ENCODE results near the gene ZBTB47.

ZBTB47 gene

DNA sequence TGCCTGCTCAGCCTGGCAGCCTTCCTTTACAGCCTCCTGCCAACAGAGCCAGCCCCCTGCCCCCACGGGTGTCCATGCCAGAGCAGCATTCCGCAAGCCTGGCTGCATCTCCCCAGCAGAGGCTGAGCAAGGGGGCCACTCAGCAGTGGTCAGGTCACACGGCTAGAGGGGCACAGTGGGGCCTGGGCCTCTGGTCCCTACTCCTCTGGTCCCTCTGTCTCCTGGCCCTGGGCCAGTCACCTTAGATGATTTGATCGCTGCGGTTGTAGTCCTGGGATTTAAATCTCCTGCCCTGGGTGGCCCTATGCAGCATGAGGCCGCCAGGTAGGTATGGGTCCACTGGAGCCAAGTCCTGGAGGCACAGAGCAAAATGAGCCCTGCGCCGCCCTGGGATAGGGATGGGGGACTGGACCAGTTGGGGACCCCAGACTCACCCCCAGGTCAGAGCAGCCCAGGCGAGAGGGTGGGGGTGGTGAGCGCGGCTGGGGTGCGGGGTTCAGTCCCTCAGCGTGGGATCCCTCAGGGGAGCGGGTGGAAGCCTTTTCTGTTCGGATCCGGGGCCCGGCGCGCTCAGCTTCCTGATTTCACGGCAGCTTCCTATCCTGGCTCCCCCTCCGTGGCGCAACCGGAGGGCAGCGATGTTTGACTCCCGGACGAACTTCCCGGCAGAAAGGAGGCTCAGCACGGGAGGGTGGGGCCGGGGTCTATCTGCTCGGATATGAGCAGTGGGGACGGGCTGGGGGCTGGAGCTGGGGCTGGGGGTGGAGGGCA is at the start of gene ZBTB47:
Gene ZBTB47 (plus strand): TSS at position 138 of the 771 bp plus-strand sequence. CDS start 4,659 bp downstream, outside the sequence.
- no peak for DNase-seq

DNA sequence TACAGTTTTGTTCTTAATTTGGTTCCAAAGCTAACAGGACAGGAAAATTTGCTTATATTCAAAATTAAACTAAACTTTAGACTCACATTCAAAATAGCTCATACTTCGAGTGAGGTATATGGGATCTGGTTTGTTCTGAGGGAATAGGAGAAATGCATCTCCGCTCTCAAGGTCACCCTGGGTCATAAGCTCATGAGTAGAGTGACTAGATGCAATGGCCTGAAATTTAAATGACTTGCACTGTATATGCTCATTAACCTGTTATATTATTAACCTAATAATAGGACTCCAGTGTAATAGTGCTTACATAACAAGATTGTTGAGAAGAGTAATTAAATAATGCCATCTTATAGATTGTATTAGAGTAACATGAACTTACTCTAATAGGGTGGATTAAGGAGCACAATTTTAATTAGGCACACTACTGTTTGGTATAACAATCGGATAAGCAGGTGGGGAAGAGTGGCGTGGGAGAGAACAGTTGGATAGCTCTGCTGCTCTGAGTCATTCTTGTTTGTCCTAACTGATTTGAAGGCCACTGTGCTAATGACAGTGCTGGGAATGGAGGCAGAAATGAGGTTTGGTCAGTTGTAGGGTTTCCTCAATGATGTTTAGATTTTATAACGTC is 47.8 kb upstream of the ZBTB47 start:
- DNase-seq, result no peak

DNA sequence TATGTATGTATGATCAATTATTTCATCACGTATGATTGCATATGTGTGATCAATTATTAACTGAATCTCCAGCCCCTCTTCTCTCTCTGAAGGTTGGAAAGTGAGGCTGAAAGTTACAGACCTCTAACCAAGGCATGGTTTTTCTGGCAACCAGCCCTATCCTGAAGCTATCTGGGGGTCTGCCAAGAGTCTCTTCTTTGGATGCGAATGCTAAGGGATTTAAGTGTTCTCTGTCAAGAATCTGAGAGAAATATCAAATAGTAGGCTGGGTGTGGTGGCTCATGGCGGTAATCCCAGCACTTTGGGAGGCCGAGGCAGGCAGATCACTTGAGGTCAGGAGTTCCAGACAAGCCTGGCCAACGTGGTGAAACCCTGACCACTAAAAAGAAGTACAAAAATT is 44.9 kb upstream of the ZBTB47 start:
- no peak for DNase-seq

DNA sequence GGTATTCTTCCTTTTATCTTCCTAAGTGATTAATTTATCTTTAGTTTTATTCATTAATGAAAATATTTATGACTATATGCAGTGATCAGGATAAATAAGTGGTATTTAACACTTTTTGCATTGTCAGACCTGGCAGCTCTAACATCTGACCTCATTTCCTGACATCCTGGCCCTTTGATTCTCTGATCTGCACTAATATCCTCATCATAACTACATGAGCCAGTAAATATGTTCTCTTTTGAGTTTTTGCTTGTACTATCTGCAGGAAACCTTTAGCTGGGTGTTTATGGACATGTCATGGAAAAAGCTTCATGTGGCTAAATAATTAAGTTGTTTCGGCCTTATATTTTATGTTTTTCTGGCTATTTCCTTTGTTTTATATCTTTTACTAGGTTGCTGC is 42.5 kb upstream of the ZBTB47 start:
- DNase-seq, result no peak

DNA sequence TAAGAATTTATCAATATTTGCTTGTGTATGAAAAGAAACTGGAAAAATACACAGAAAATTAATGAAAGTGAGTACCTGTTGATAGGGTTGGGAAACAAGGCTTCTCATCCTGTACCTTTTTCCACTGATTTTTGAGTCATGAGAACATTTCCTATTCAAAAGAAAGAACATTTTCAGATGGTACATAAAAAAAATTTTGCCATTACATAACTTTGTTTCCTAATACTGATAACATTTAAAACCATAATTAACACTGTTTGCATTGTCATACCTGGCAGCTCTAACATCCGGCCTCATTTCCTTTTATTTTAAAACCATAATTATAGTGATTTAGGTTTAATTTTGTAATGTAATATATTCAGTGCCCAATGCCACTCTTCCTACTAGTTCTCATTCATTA is 41.3 kb upstream of the ZBTB47 start:
- DNase-seq, result no peak

DNA sequence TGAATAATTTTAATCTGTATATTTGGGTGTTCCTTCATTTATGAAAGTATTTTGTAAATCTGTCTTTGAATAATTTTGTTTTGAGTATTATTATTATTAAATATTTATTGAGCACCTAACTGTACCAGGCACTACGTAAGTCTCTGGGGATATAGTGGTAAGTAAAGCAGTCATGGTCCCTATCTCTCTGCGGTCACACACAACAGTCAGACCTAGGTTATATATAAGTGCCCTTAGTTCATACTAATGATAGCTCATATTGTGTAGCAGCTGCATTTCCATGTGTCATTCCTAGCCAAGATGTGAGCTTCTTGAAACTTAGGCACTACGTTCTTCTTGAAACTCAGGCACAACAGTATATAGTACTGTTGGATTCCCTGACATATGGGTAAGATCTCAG is 40.6 kb upstream of the ZBTB47 start:
- DNase-seq, result no peak

DNA sequence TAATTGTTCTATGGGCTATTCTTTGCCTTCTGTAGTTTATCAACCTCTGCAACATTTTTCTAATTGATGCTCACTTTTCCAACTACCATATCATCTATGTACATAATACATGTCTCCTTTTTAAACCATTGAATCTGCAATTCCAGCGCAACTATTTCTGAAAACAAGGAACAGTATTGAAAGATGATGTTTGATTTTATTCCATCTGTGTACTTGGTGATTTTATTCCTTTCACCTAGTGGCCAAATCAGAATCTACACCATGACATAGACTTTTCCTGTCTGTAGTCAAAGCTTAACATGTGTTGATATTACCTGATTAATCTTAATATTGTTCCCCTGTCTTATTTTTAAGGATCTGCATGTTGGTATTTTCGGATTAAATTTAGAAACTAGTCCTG is 40.0 kb upstream of the ZBTB47 start:
- no peak for DNase-seq

DNA sequence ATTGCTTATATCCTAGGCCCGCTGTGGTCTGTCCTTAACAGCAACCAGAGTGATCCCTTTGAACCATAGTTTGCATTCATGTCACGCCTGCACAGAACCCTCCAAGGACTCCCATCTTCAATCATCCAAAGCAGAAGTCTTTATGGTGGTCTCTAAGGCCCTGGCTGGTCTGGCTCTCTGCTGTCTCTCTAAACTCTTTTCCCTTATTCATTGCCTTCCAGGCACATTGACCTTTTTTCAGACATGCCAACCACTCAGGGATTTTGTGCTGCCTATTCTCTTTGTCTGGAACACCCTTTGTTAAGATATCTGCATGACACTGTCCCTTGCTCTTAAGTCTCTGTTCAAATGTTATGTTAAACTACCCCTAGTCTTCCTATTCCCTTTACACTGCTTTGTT is 21.9 kb upstream of the ZBTB47 start:
- DNase-seq, result no peak

DNA sequence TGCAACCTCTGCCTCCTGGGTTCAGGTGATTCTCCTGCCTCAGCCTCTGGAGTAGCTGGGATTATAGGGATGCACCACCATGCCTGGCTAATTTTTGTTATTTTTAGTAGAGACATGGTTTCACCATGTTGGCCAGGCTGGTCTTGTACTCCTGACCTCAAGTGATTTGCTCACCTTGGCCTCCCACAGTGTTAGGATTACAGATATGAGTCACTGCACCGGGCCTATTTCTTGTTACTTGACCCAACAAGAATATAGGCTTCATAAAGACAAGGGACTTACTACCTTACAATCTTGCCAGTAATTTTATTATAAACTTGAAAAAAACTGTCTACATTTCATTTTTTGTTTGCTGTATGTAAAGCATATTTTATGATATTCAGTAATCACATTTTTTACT is 21.4 kb upstream of the ZBTB47 start:
- DNase-seq, result no peak

DNA sequence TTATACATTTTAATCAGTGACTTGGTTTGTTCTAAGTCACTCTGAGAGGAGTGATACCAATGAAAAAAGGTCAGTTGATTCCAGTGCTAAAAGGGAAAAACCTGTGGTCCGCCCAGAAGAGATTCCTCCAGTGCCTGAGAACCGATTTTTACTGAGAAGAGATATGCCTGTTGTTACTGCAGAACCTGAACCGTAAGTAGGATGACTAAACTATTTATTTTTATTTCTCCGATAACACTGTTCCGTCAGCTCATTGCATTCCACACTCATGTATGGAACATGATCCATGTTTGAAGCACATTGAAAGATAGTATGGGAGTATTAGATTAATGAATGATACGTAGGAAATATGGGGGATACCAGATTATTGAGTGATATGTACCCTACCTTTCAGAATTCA is 20.0 kb upstream of the ZBTB47 start:
- no peak for DNase-seq

DNA sequence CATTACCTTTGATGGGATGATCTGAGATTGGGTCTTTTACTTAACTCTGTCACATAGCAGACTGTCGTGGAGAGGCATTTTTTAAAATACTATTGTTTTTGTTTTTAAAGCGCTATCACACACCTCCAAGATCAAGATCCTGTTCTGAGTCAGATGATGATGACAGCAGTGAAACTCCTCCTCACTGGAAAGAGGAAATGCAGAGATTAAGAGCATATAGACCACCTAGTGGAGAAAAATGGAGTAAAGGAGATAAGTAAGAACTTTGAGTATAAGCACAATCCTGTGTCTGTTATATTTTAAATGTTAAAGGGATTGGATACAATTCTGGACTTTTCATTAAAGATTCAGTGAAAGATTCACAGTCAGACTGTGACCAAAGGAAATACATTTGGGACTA is 18.4 kb upstream of the ZBTB47 start:
- no peak for DNase-seq

DNA sequence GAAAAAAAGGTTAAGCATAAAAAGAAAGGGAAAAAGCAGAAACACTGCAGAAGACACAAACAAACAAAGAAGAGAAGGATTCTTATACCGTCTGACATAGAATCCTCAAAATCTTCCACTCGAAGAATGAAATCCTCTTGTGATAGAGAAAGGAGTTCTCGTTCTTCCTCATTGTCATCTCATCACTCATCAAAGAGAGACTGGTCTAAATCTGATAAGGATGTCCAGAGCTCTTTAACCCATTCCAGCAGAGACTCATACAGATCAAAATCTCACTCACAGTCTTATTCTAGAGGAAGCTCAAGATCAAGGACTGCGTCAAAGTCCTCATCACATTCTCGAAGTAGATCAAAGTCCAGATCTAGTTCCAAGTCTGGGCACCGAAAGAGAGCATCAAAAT is 16.5 kb upstream of the ZBTB47 start:
- DNase-seq, result no peak

DNA sequence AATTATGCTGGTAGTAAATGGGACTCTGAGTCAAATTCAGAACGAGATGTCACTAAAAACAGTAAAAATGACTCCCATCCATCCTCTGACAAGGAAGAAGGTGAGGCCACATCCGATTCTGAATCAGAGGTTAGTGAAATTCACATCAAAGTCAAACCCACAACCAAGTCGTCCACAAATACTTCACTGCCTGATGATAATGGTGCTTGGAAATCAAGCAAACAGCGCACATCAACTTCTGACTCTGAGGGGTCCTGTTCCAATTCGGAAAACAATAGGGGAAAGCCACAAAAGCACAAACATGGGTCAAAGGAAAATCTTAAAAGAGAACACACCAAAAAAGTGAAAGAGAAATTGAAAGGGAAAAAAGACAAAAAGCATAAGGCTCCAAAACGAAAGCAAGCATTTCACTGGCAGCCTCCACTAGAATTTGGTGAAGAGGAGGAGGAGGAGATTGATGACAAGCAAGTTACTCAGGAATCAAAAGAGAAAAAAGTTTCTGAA is 15.1 kb upstream of the ZBTB47 start:
- peak; percentile 34 to 43 for DNase-seq

DNA sequence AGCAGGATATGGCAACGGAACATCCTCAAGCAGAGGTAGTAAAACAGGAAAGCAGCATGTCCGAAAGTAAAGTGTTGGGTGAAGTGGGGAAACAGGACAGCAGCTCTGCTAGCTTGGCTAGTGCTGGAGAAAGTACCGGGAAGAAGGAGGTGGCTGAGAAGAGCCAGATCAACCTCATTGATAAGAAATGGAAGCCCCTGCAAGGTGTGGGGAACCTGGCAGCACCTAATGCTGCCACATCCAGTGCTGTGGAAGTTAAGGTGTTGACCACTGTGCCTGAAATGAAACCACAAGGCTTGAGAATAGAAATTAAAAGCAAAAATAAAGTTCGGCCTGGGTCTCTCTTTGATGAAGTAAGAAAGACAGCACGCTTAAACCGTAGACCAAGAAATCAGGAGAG is 14.3 kb upstream of the ZBTB47 start:
- no peak for DNase-seq

DNA sequence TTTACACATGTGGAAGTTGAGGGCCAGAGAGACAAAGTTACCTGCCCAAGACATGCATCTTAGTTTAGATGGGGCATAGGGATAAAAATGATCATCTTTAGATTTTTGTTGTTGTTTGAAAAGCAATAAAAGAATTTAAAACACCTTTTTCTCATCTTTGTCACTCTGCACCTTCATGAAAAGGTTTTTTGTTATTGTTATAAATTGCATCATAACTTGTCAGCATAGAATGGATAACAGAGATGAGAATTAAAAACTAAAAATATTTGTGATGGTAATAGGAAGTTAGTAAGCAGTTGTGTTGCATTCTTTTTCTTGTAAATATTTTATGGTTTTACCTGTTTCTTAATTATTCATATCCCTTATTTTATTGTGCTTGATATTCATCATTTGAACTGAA is 13.4 kb upstream of the ZBTB47 start:
- DNase-seq, result no peak

DNA sequence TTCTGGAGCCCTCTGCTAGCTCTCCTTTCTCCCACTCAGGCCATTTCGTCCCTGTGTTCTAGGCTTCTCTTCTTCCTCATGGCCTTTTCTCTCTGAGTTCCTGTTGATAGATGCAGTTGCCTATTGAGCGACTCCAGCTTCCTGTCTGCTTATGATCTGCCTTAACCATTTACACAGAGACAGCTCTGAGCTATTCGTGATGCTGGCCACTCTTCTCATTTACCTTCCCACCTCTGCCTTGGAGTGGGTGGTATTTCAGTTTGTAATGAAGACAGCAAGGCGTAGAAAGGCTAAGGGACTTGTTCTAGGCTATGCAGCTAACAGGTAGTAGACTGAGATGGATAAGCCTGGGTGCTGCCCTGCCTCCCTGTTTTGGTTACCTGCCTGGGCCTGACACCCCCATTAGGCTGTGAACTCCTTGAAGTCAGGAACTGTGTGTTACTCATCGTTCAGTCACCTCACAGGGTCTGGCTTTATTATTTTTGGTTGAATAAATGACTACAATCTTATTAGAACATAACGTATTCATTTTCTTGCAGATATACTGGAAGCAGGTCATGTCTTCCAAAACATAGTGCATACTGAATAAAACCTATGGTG is 12.6 kb upstream of the ZBTB47 start:
- DNase-seq, result no peak

DNA sequence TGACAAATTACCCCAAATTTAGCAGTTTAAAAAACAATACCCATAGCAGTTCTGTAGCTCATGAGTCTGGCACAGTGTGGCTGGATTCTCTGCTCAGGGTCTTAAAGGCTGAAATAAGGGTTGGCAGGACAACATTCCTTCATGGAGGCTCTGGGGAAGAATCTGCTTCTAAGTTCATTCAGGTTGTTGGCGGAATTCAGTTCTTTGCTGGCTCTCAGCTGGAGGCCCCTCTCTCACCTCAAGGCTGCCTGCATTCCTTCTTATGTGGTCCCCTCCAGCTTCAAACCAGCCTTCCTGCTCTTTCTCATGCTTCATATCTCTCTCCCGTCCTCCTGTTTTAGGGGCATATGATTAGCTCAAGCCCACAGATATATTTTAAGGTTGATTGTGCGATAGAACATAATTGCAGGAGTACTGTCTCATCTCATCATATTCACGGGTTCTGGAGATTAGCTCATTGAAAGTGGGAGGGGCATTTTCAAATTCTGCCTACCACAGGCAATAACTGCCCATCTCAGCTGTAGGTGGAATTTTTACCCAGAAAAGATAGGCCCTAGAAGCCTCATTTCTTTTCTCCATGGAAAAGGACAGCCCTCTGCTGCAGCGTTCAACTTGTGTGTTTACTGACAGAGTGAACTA is 5.6 kb upstream of the ZBTB47 start:
- no peak for DNase-seq

DNA sequence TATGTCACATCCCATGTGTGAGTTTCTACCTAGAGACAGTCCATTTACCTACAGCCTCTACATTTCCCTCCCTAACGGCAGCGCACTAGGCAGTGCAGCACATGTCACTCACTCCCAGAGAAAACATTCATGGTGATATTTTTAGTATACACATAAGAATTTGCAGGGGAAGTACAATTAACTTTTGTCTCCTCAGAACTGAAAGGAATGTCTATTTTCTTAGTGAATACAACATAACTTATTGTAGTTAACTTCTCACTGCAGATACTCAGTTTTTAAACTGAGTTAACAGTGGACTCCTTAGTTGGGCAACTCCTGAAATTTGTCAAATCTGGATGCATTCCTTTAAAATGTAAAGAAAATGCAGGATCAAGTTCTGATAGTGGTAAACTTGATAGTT is 4.5 kb upstream of the ZBTB47 start:
- DNase-seq, result no peak

DNA sequence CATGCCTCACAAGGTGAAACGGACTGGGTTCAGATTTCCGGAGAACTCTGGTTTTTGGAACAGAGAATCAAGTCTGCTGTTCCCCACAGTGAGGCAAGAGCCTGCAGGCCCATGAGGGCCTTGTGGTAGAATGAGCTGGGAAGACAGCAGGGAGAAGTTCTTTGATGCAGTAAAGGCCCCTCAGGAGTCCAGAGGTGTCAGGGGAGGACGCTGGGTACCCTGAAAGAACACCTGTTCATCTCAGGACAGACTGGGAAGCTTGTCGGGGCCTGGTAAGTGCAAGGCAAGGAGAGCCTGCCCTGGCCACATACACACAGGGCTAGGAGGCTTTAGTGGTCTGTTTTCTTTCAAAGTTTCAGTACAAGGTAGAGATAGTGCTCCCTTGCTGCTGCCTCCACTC is 3.7 kb upstream of the ZBTB47 start:
- DNase-seq, result no peak

DNA sequence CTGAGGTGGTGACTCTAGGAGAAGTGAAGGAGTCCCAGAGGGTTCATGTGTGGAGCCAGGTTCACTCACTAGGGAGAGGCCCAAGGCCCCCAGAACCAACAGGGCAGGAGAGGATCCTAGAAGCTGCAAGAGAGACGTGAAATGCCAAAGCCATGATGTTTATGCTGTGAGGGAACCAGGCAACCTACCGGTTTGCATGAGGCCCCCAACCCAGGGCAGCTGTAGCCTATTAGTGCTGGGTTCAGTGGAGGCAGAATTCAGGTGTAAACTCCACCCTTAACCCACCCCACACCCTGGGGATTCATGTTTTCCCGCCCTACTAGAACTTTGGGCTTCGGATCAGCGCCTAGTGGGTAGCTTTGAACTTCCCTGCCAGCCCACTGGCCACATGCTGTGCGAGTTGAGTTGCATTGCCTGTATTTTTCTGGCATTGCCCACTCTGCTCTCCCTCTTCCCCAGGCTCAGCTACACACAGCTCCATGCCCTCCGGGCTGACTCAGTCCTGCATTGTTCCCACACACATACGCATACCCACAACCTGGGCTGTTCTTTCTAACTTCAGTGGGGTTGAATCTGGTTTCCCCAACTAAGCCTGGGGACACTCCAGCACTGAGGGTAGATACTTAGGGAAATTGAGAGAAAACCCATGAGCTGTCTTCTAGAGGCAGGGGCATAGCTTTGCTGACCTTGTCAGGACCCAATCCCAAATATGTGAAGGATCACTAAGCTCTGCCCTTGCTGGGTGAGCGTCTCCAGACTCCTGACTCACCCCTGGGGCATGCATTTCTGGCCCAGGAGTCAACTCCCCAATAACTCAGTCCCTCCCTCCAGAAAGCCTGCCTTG is 2.0 kb upstream of the ZBTB47 start:
- no peak for DNase-seq

DNA sequence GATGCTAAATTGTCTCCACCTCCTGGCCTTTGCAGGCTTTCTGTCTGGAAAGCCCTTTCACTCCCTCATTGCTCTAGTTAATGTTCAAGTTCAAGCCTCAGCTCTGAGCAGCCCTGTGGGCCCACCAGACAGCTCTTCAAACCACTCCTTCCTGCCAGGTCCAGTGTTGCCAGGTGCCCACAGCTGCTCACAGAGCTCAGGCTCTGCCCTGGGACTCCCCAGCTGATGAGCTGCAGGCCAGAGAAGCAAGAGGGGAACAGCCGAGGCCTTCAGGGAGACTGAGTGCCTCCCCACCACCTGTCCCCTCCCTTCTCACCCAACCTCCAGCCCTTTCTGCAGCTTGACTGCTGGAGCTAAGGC is 1.3 kb upstream of the ZBTB47 start:
- DNase-seq, result no peak

DNA sequence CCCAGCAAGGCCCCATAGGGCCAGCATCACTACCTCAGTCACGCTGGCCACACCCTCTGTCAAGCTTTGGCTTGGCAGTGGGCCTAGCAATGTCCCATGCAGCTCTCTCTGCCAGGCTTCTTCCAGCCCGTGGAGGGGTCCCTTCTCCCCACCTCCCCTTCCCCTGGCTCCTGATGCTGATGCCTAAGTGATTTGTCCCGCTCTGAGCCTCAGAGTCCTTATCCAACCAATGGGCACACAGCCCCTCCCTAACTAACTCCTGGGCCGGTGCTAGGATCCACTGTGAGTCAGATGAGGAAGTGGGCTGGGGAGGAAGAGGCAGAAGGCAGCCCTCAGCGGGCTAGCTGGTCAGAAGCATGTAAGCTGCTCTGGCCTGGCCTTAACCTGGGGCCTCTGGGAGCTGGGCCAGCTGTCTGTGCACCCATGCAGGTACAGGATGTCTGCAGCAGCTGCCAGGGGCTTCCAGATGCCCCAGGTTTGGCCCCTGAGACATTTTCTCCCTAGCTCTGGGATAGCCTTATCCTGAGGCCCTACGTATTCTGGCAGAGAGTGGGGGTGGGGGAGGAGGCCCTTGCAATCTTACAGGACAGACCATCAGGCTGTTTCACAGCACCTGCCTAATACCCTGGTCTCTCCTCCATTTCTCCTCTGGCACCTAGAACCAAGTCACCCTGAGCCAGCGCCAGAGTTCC is 740 bp upstream of the ZBTB47 start:
- no peak for DNase-seq

DNA sequence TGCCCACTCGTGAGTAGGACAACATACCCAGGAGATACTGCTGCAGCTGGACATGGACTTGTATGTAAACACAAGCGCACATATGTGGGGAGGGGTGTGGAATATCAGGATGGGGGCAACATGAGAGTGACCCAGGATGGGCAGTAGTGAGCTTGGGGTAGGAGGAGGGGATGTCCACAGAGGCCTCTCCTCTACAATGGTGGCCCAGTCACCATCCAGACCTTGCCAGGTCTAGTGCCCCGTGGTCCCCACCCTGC is 266 bp upstream of the ZBTB47 start:
- no peak for DNase-seq
